HepG2 (cell line): ENCODE measurements around the gene TMEM121. TPM values are rescaled to one million over a fixed set of nuclear protein-coding genes. Genes with fewer than 3 reads are reported as not detected.

ENCODE experiments used
- ATAC-seq: fragments of 200-7000 bp; cut with Tn5 transposase; 3 replicates; pipeline ENCODE4 v1.9.1; 2020; ENCODE audit warnings: mild to moderate bottlenecking, moderate library complexity
- BruUV-seq: library from RNA; stranded (reverse); fragments of 400-500 nt; replicated peaks from 2 replicates; lab custom pipeline; 2021; lab: Mats Ljungman, UMichigan
- CTCF ChIA-PET: fragments of 300-600 bp; formaldehyde crosslinking; extraction: SDS; loops from one replicate; lab custom pipeline; 2021; ENCODE audit warnings: low total read pairs, inconsistent platforms, low intra/inter-chr PET ratio; lab: Yijun Ruan, JAX
- POLR2A ChIA-PET: fragments of 350-600 bp; sonication (Branson Sonifier 250); formaldehyde crosslinking; loops from one replicate; lab custom pipeline; 2020; ENCODE audit warnings: antibody characterized with exemption, inconsistent platforms; lab: Yijun Ruan, JAX
- DNase-seq: peaks from one replicate; pipeline ENCODE4 v3.0.0-alpha.2; 2015; ENCODE audit warnings: low spot score
- FAIRE-seq: peaks from 3 replicates; lab custom pipeline; 2011; peaks lifted over from hg19 to GRCh38; lab: Jason Lieb, UNC
- H2AFZ ChIP-seq: one replicate; pipeline ENCODE4 v1.6.1; 2011; ENCODE audit warnings: low read length, inconsistent platforms
- H3K27ac ChIP-seq: fragments of 300-600 bp; 3 replicates; pipeline ENCODE4 v1.8.0; 2011; ENCODE audit warnings: mixed run types, mild to moderate bottlenecking, mixed read lengths, low read length, inconsistent platforms; ENCODE audit not compliant: insufficient read depth; ENCODE audit errors: extremely low read length
- H3K27me3 ChIP-seq, 2 experiments: fragments of 200-600 bp in 1 of 2; 2 replicates in 1 of 2; 3 replicates in 1 of 2; pipeline versions ENCODE4 v1.6.0 to v1.8.0; 2011; ENCODE audit warnings: low read length in 2 of 2, mild to moderate bottlenecking in 2 of 2, moderate library complexity in 2 of 2, inconsistent platforms in 1 of 2; ENCODE audit not compliant: insufficient read depth in 2 of 2, control insufficient read depth in 1 of 2
- H3K36me3 ChIP-seq, 2 experiments: fragments of 200-600 bp in 1 of 2; replicated peaks in 1 of 2; 2 replicates in 1 of 2; 3 replicates in 1 of 2; pipeline versions ENCODE4 v1.5.1 to v1.8.0; 2011; ENCODE audit warnings: low read length in 2 of 2, inconsistent platforms in 1 of 2; ENCODE audit not compliant: insufficient read depth in 2 of 2, control insufficient read depth in 1 of 2
- H3K4me1 ChIP-seq: 2 replicates; pipeline ENCODE4 v1.5.1; 2012; ENCODE audit warnings: low read length, inconsistent platforms; ENCODE audit not compliant: insufficient read depth
- H3K4me2 ChIP-seq: 2 replicates; pipeline ENCODE4 v1.6.0; 2011; ENCODE audit warnings: low read depth, low read length, inconsistent platforms
- H3K4me3 ChIP-seq, 3 experiments: fragments of 200-600 bp in 1 of 3; sonication (generic), shearing (Covaris generic) in 1 of 3; replicated peaks in 1 of 3; 2 replicates each; pipeline ENCODE4 v1.5.1; 2011 to 2016; ENCODE audit warnings: low read length in 3 of 3, inconsistent platforms in 2 of 3, low read depth in 2 of 3, mild to moderate bottlenecking in 2 of 3, control low read depth in 1 of 3, mixed read lengths in 1 of 3; ENCODE audit not compliant: insufficient read depth in 1 of 3
- H3K79me2 ChIP-seq: one replicate; pipeline ENCODE4 v1.6.1; 2011; ENCODE audit warnings: low read length, inconsistent platforms; ENCODE audit not compliant: insufficient read depth
- H3K9ac ChIP-seq: 2 replicates; pipeline ENCODE4 v1.6.0; 2011; ENCODE audit warnings: mild to moderate bottlenecking, low read depth, low read length, inconsistent platforms; ENCODE audit not compliant: insufficient read depth
- H3K9me3 ChIP-seq: 2 replicates; pipeline ENCODE4 v1.5.1; 2012; ENCODE audit warnings: mild to moderate bottlenecking, low read length
- H4K20me1 ChIP-seq: 2 replicates; pipeline ENCODE4 v1.6.0; 2011; ENCODE audit warnings: inconsistent platforms, mild to moderate bottlenecking, low read length, moderate library complexity; ENCODE audit not compliant: insufficient read depth
- CENPX ChIP-seq: sonication (generic); formaldehyde crosslinking; IDR thresholded peaks from 2 replicates; pipeline ENCODE4 v1.9.0; 2021; ENCODE audit warnings: mild to moderate bottlenecking, missing genetic modification reagents, moderate library complexity
- HHEX ChIP-seq: IDR thresholded peaks from 2 replicates; pipeline ENCODE4 v1.6.1; 2016; ENCODE audit warnings: control low read depth
- MNT ChIP-seq: fragments of 450-650 bp; IDR thresholded peaks from 2 replicates; pipeline ENCODE4 v1.6.1; 2016
- MTF1 ChIP-seq: sonication (generic); formaldehyde crosslinking; IDR thresholded peaks from 2 replicates; pipeline ENCODE4 v1.5.0; 2020; ENCODE audit warnings: missing genetic modification reagents
- NCOR1 ChIP-seq: fragments of 200-600 bp; sonication (generic); IDR thresholded peaks from 2 replicates; pipeline ENCODE4 v1.7.0; 2017; ENCODE audit warnings: antibody characterized with exemption, low read length, borderline replicate concordance
- PAF1 ChIP-seq: IDR thresholded peaks from 2 replicates; pipeline ENCODE4 v1.6.1; 2016; ENCODE audit warnings: missing genetic modification reagents, missing compliant biosample characterization
- PTBP1 ChIP-seq: fragments of 200-400 bp; formaldehyde crosslinking; IDR thresholded peaks from 2 replicates; pipeline ENCODE4 v1.6.1; 2018; ENCODE audit warnings: low read length, low read depth; ENCODE audit not compliant: poor library complexity, severe bottlenecking
- SIN3B ChIP-seq: fragments of 150-350 bp; IDR thresholded peaks from 2 replicates; pipeline ENCODE4 v1.6.1; 2014; ENCODE audit warnings: low read length
- TBP ChIP-seq: sonication (generic); formaldehyde crosslinking; IDR thresholded peaks from 2 replicates; pipeline ENCODE4 v1.5.0; 2020; ENCODE audit warnings: missing genetic modification reagents
- THAP11 ChIP-seq: IDR thresholded peaks from 2 replicates; pipeline ENCODE4 v1.6.1; 2016; ENCODE audit warnings: missing biosample characterization, missing genetic modification reagents
- ZBTB38 ChIP-seq: sonication (generic); formaldehyde crosslinking; IDR thresholded peaks from 2 replicates; pipeline ENCODE4 v1.5.1; 2020; ENCODE audit warnings: mild to moderate bottlenecking, missing genetic modification reagents
- ZNF30 ChIP-seq: sonication (generic); formaldehyde crosslinking; IDR thresholded peaks from 2 replicates; pipeline ENCODE4 v1.5.0; 2020; ENCODE audit warnings: mild to moderate bottlenecking, missing genetic modification reagents
- ZNF564 ChIP-seq: sonication (generic); formaldehyde crosslinking; IDR thresholded peaks from 2 replicates; pipeline ENCODE4 v1.8.1; 2023; ENCODE audit warnings: mild to moderate bottlenecking, missing genetic modification reagents
- ZNF660 ChIP-seq: sonication (generic); formaldehyde crosslinking; IDR thresholded peaks from 2 replicates; pipeline ENCODE4 v1.5.1; 2020; ENCODE audit warnings: mild to moderate bottlenecking, low read depth, missing genetic modification reagents, borderline replicate concordance
- ZNF670 ChIP-seq: sonication (generic); formaldehyde crosslinking; IDR thresholded peaks from 2 replicates; pipeline ENCODE4 v1.8.0; 2022; ENCODE audit warnings: mild to moderate bottlenecking, missing genetic modification reagents, borderline replicate concordance
- ZNF672 ChIP-seq: sonication (generic); formaldehyde crosslinking; IDR thresholded peaks from 2 replicates; pipeline ENCODE4 v1.8.1; 2022; ENCODE audit warnings: missing genetic modification reagents
- ZNF709 ChIP-seq: sonication (generic); formaldehyde crosslinking; IDR thresholded peaks from 2 replicates; pipeline ENCODE4 v1.5.0; 2020; ENCODE audit warnings: mild to moderate bottlenecking, missing genetic modification reagents
- ZNF737 ChIP-seq: sonication (generic); formaldehyde crosslinking; IDR thresholded peaks from 2 replicates; pipeline ENCODE4 v1.5.0; 2020; ENCODE audit warnings: missing genetic modification reagents, mild to moderate bottlenecking, borderline replicate concordance
- ZNF790 ChIP-seq: sonication (generic); formaldehyde crosslinking; IDR thresholded peaks from 2 replicates; pipeline ENCODE4 v1.8.0; 2022; ENCODE audit warnings: missing genetic modification reagents, mild to moderate bottlenecking, borderline replicate concordance
- ZSCAN20 ChIP-seq: sonication (generic); formaldehyde crosslinking; IDR thresholded peaks from 2 replicates; pipeline ENCODE4 v1.4.0; 2020; ENCODE audit warnings: missing genetic modification reagents, mild to moderate bottlenecking, borderline replicate concordance
- WGBS: methylation state at CpG from one replicate; pipeline ENCODE4 v1.1.6; 2017; ENCODE audit warnings: low lambda C conversion rate; 5-methylcytosine and 5-hydroxymethylcytosine counted together
- in situ Hi-C: cut with HindIII; loops from 2 replicates; pipeline ENCODE4 v1.10.0; 2017; ENCODE audit warnings: low pct_unique_long_range_greater_than_20kb; ENCODE audit not compliant: extremely low pct_ligation_motif_present
- intact Hi-C: fragments of 100-400 bp; cut with micrococcal nuclease; formaldehyde crosslinking; loops from one replicate; pipeline ENCODE4 v1.10.0; 2022; ENCODE audit not compliant: unreplicated experiment
- polyA plus RNA-seq, 8 experiments: library from polyadenylated mRNA; depleted of rRNA in 3 of 8; stranded (reverse) in 7 of 8; unstranded in 1 of 8; fragments of >200 nt; fragmentation: Illumina TruSeq in 4 of 8; extraction: Trizol in 4 of 8; gene quantifications; 2 replicates each; pipeline versions ENCODE4 v1.2.1 to v1.2.3, GENCODE V29; 2011 to 2016; ENCODE audit warnings: low read depth in 4 of 8, missing spikeins in 1 of 8, mixed read lengths in 1 of 8; ENCODE audit not compliant: insufficient read depth in 1 of 8
- total RNA-seq, 5 experiments: library from RNA; depleted of rRNA; stranded (reverse); fragments of >200 nt; fragmentation: Illumina TruSeq; extraction: Trizol; gene quantifications; 2 replicates each; pipeline ENCODE4 v1.2.3, GENCODE V29; 2016; ENCODE audit warnings: low read depth in 1 of 5

The TMEM121 gene
- total and polyA plus RNA-seq, 2 of the 13 experiments (the other 11 are each of a cell fraction or from before 2014, with no cell fraction given) = 6.6 to 19.0 TPM

- TF ChIP-seq SIN3B (no peak), ZNF670 (CRISPR knock-in tag) (no peak), ZSCAN20 (CRISPR knock-in tag) (no peak), CENPX (CRISPR knock-in tag) (no peak), MNT (no peak), PTBP1 (no peak), ZNF672 (CRISPR knock-in tag) (no peak), TBP (CRISPR knock-in tag) (no peak), NCOR1 (no peak), ZNF660 (CRISPR knock-in tag) (no peak), ZNF30 (CRISPR knock-in tag) (no peak), HHEX (CRISPR knock-in tag) (no peak), ZNF737 (no peak), ZNF709 (CRISPR knock-in tag) (no peak), THAP11 (CRISPR knock-in tag) (no peak), ZNF564 (no peak), PAF1 (CRISPR knock-in tag) (no peak), MTF1 (no peak), ZBTB38 (no peak), ZNF790 (no peak)
- Histone ChIP-seq H3K9ac (no peak overlapping the region), H2AFZ (no peak overlapping the region), H3K27me3 (peaks cover 17 to 85% of the 10 kb centered on the region in 2 experiments), H3K9me3 (no peaks in the 10 kb centered on the region), H3K4me3 (no peak overlapping the region), H4K20me1 (peaks cover 5% of the 10 kb centered on the region; the same call in 1 of the 2 replicates), H3K79me2 (no peaks in the 10 kb centered on the region), H3K4me1 (peaks cover 18% of the 10 kb centered on the region), H3K4me2 (no peak overlapping the region), H3K36me3 (no peaks in the 10 kb centered on the region), H3K27ac (no peak overlapping the region)
- in situ Hi-C loops = no loop called here
- WGBS = 26% methylated on average over 18 of the region's 34 CpGs
- ChIA-PET CTCF (no interaction called here), POLR2A (no interaction called here)
- no peak for ATAC-seq
- no peak for DNase-seq
- intact Hi-C loops = no loop called here
- BruUV-seq = no TSS peak
- FAIRE-seq = no peak
These were observed 10.6 kb downstream of the TMEM121 start for GRCh38 chr14:105536691-105537579.
